Sigmoid colon (tissue), 3 donors: Measurements from ENCODE around the gene ROPN1B.
"Not testable (repeated sequence)": the region's sequence is repeated elsewhere in the genome, so short reads cannot be mapped to it uniquely, and the experiment has no call there.

Experiments used
- POLR2A ChIP-seq, 2 donors: fragments of 450-650 bp; IDR thresholded peaks; one replicate each; pipeline ENCODE4 v1.6.1; 2016; ENCODE audit warnings: antibody characterized with exemption in 2 of 2, mild to moderate bottlenecking in 2 of 2, moderate library complexity in 2 of 2
- TF ChIP-seq, protein P1 (sequence below), 4 experiments: fragments of 450-650 bp in 3 of 4; fragments of 200-600 bp in 1 of 4; IDR thresholded peaks; one replicate each; pipeline ENCODE4 v1.5.1; 2016 to 2019; ENCODE audit warnings: antibody characterized with exemption in 4 of 4, mild to moderate bottlenecking in 3 of 4, moderate library complexity in 2 of 4

DNA sequence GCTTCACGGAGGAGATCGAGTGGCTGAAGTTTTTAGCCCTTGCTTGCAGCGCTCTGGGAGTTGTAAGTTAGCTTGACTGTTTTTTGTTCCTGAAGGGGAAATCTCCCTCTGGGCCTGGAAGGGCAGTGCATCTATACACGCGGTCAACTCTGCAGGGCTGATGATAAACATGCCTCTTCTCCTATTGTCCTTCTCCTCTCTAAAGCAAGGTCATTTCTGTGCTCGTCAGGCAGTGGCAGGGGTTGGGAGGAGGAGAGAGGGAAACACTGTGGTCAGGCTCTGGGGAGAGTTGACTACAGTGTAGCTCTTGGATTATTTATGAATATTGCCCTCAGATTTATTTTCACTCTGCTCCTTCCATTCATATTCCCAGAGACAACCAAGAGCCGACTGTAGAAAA, 8.1 kb downstream of the ROPN1B start:
- TF ChIP-seq, protein P1, sequence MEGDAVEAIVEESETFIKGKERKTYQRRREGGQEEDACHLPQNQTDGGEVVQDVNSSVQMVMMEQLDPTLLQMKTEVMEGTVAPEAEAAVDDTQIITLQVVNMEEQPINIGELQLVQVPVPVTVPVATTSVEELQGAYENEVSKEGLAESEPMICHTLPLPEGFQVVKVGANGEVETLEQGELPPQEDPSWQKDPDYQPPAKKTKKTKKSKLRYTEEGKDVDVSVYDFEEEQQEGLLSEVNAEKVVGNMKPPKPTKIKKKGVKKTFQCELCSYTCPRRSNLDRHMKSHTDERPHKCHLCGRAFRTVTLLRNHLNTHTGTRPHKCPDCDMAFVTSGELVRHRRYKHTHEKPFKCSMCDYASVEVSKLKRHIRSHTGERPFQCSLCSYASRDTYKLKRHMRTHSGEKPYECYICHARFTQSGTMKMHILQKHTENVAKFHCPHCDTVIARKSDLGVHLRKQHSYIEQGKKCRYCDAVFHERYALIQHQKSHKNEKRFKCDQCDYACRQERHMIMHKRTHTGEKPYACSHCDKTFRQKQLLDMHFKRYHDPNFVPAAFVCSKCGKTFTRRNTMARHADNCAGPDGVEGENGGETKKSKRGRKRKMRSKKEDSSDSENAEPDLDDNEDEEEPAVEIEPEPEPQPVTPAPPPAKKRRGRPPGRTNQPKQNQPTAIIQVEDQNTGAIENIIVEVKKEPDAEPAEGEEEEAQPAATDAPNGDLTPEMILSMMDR (IDR thresholded peaks at IDR 0.05), result not testable (repeated sequence)
- TF ChIP-seq POLR2A (IDR thresholded peaks at IDR 0.05), result not testable (repeated sequence)
